ENCODE data around the gene CLTRN. TPM values are rescaled to one million over a fixed set of nuclear protein-coding genes. Genes with fewer than 3 reads are reported as not detected.

The CLTRN gene
- total RNA-seq, 1 experiment from 2014 or later, result 9.1 TPM

GRCh38 chrX:15594371-15594770, 70.2 kb downstream of the CLTRN start:
- H3K4me2 ChIP-seq (ENCODE audit: low read length), result no peak overlapping the region
- TF ChIP-seq EZH2 (IDR thresholded peaks at IDR 0.05; ENCODE audit: low read length, unreplicated experiment) (no peak), CTCF (conservative IDR thresholded peaks at IDR 0.05; ENCODE audit: low read depth, low read length) (peak; percentile 72)
- intact Hi-C loops (cut with micrococcal nuclease), result loop anchor here (1.0 to 5.0 kb wide), 2 partner anchors 51 to 68 kb away; partner anchors contain the start of gene CLTRN
- H3K27ac ChIP-seq (ENCODE audit: low read length), result no peak overlapping the region
- no TSS peak for BruUV-seq (replicated peaks)
- H3K9ac ChIP-seq (ENCODE audit: low read length), result no peak overlapping the region
- ChIA-PET CTCF (no interaction called here), POLR2A (ENCODE audit: unreplicated experiment) (no interaction called here)
- DNase-seq (peak; percentile 41), ATAC-seq (peak; percentile 81)
- no peaks in the 10 kb centered on the region for H4K20me1 ChIP-seq (ENCODE audit: low read length)
- H3F3A ChIP-seq (ENCODE audit: low read length, unreplicated experiment), result no peaks in the 10 kb centered on the region
- no peaks in the 10 kb centered on the region; the same call in 1 of the 2 replicates for H3K4me1 ChIP-seq (ENCODE audit: insufficient read depth, low read length)
- no peaks in the 10 kb centered on the region for H3K36me3 ChIP-seq (ENCODE audit: low read depth, low read length)
- H3K79me2 ChIP-seq (ENCODE audit: low read length), result no peaks in the 10 kb centered on the region
- H3K4me3 ChIP-seq (ENCODE audit: low read length), result no peak overlapping the region
- H3K9me2 ChIP-seq (replicated peaks; ENCODE audit: low read length), result no peaks in the 10 kb centered on the region
- H3K9me3 ChIP-seq (ENCODE audit: low read length), result no peaks in the 10 kb centered on the region
- H2AFZ ChIP-seq (ENCODE audit: low read length), result no peak overlapping the region
- no peaks in the 10 kb centered on the region for H3K27me3 ChIP-seq (ENCODE audit: low read length)

DNA sequence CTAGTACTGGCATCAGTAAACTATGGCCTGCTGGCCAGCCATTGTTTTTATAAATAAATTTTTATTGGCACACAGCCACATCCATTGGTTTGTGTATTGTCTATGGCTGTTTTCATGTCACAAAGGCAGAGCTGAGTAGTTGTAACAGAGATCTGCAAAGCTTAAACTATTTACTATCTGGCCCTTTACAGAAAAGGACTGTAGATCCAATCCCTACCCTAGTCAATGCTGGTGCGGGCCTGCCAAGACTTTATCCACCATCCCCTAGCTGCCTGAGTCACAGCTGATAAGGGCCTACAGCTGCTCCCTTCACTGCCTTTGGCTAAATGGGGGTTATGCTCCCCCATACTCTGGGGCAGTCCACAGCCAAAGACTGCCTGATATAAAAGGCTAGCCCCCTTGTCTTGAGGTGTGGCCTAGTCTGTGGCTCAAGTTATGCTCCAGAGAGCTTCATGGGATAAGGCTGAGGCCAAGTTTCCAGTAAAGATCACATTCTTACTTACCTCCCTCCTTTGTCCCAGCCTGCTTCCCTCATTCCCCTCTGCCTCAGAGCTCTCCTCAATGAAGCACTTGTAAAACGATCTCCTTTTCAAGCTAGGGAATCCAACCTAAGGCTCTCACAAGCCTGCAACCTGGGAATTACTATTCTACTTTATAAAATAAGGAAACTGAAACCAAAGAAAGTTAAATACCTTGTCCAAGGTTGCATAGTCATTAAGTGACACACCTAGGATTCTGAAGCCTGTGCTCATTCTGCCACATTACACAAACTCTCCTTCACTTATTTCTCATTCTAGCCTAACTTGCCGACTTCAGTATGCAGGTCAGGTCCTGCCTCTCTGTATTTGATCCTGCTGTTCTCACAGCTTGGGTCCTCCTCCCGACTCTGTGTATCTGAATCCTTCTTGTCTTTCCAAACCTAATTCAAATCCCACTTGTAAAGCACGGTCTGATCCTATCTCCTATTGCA, 84.5 kb downstream of the CLTRN start:
- no peak overlapping the region for H3K27ac ChIP-seq (ENCODE audit: low read length)
- 0 out of 2 replicates have a peak overlapping the region, but pooled peaks have one; percentile 19 for H2AFZ ChIP-seq (ENCODE audit: low read length)
- no peaks in the 10 kb centered on the region for H3K36me3 ChIP-seq (ENCODE audit: low read depth, low read length)
- ChIA-PET POLR2A (ENCODE audit: unreplicated experiment) (no interaction called here), CTCF (no interaction called here)
- no peak overlapping the region for H3K4me2 ChIP-seq (ENCODE audit: low read length)
- no peaks in the 10 kb centered on the region for H3K79me2 ChIP-seq (ENCODE audit: low read length)
- no TSS peak for BruUV-seq (replicated peaks)
- no peaks in the 10 kb centered on the region for H3F3A ChIP-seq (ENCODE audit: low read length, unreplicated experiment)
- peaks cover 22% of the 10 kb centered on the region for H3K4me1 ChIP-seq (ENCODE audit: insufficient read depth, low read length)
- no peaks in the 10 kb centered on the region for H4K20me1 ChIP-seq (ENCODE audit: low read length)
- H3K9me2 ChIP-seq (replicated peaks; ENCODE audit: low read length), result no peaks in the 10 kb centered on the region
- DNase-seq (no peak), ATAC-seq (no peak)
- H3K9me3 ChIP-seq (ENCODE audit: low read length), result no peaks in the 10 kb centered on the region
- TF ChIP-seq CTCF (conservative IDR thresholded peaks at IDR 0.05; ENCODE audit: low read depth, low read length) (no peak), EZH2 (IDR thresholded peaks at IDR 0.05; ENCODE audit: low read length, unreplicated experiment) (no peak), EZH2phosphoT487 (IDR thresholded peaks at IDR 0.05; ENCODE audit: borderline replicate concordance, low read length) (no peak)
- intact Hi-C loops (cut with micrococcal nuclease), result no loop called here
- no peak overlapping the region for H3K4me3 ChIP-seq (ENCODE audit: low read length)
- H3K9ac ChIP-seq (ENCODE audit: low read length), result no peak overlapping the region
- no peaks in the 10 kb centered on the region for H3K27me3 ChIP-seq (ENCODE audit: low read length)

Other genes with a start within 250 kb of the CLTRN start
- gene PIR, start 171.5 kb downstream of the CLTRN start, total RNA-seq (2014; rRNA removed), result 48.6 and 50.8 TPM in 2 replicates
- gene BMX, start 164.0 kb downstream of the CLTRN start, total RNA-seq (2014; rRNA removed), result not detected in 2 replicates
- 0.81 and 1.2 TPM in 2 replicates for gene ACE2, start 63.8 kb downstream of the CLTRN start, total RNA-seq (2014; rRNA removed)
- gene CA5B, start 73.5 kb upstream of the CLTRN start, total RNA-seq (2014; rRNA removed), result 8.5 and 12.3 TPM in 2 replicates
- 6.4 and 7.6 TPM in 2 replicates for gene ZRSR2, start 125.7 kb upstream of the CLTRN start, total RNA-seq (2014; rRNA removed)
- gene AP1S2, start 190.0 kb upstream of the CLTRN start, total RNA-seq (2014; rRNA removed), result 28.2 and 28.3 TPM in 2 replicates

All from PC-3 (cell line).